Esophagus (tissue), 2 donors: ENCODE measurements around the gene ELN. TPM values are rescaled to one million over a fixed set of nuclear protein-coding genes. Genes with fewer than 3 reads are reported as not detected.

ENCODE experiments used
- H3K27ac ChIP-seq, 2 donors: one replicate each; pipeline ENCODE4 v1.5.1; 2013; ENCODE audit warnings: low read depth in 2 of 2, mild to moderate bottlenecking in 2 of 2, inconsistent platforms in 1 of 2, low read length in 1 of 2, moderate library complexity in 1 of 2
- H3K27me3 ChIP-seq, 2 donors: one replicate each; pipeline ENCODE4 v1.6.1; 2013; ENCODE audit warnings: low read length in 2 of 2, control low read depth in 1 of 2, mild to moderate bottlenecking in 1 of 2; ENCODE audit not compliant: insufficient read depth in 2 of 2, control insufficient read depth in 1 of 2
- H3K36me3 ChIP-seq, 2 donors: one replicate each; pipeline ENCODE4 v1.6.1; 2013; ENCODE audit warnings: low read length in 1 of 2; ENCODE audit not compliant: control insufficient read depth in 2 of 2, insufficient read depth in 2 of 2
- H3K4me1 ChIP-seq, 2 donors: one replicate each; pipeline ENCODE4 v1.6.1; 2013; ENCODE audit warnings: low read length in 1 of 2; ENCODE audit not compliant: control insufficient read depth in 2 of 2, insufficient read depth in 2 of 2
- H3K4me3 ChIP-seq, 2 donors: one replicate each; pipeline ENCODE4 v1.5.1; 2013; ENCODE audit warnings: low read length in 2 of 2, mild to moderate bottlenecking in 2 of 2, low read depth in 1 of 2, moderate library complexity in 1 of 2
- H3K9me3 ChIP-seq, 2 donors: one replicate each; pipeline ENCODE4 v1.6.1; 2013; ENCODE audit warnings: mild to moderate bottlenecking in 2 of 2, low read depth in 1 of 2, low read length in 1 of 2, moderate library complexity in 1 of 2; ENCODE audit not compliant: control insufficient read depth in 2 of 2, insufficient read depth in 1 of 2
- WGBS, 2 donors: extraction: QIAGEN DNeasy Blood & Tissue Kit; methylation state at CpG; one replicate each; pipeline ENCODE4 v1.1.7; 2013; 5-methylcytosine and 5-hydroxymethylcytosine counted together
- polyA plus RNA-seq, 2 donors: library from polyadenylated mRNA; stranded (reverse); fragments of 200-250 nt; gene quantifications; one replicate each; pipeline ENCODE4 v1.2.3, GENCODE V29; 2013
- donor health status: healthy with polysubstance abuse.
- donor health status: Bipolar disorder and iron deficiency.

The ELN gene
- polyA plus RNA-seq, 2 donors = 12.6 to 25.7 TPM

DNA sequence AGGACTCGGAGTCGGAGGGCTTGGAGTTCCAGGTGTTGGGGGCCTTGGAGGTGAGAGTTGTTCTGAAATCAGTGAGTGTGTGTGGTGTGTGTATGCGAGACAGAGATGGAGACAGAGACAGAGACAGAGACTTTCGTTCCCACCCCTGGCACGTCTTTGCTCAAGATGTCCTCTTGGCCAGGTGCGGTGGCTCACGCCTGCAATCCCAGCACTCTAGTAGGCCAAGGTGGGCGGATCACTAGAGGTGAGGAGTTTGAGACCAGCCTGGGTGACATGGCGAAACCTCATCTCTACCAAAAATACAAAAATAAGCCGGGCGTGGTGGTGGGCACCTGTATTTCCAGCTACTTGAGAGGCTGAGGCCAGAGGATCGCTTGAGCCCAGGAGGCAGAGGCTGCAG is 35.7 kb downstream of the ELN start:
- Histone ChIP-seq H3K27me3 (no peaks in the 10 kb centered on the region), H3K36me3 (peaks cover 0 to 5% of the 10 kb centered on the region in 2 donors), H3K9me3 (no peaks in the 10 kb centered on the region), H3K27ac (no peak overlapping the region), H3K4me3 (no peak overlapping the region), H3K4me1 (peaks cover 5 to 16% of the 10 kb centered on the region in 2 donors)
- WGBS, 2 donors = 96 to 98% methylated on average over 12 of the region's 12 CpGs

DNA sequence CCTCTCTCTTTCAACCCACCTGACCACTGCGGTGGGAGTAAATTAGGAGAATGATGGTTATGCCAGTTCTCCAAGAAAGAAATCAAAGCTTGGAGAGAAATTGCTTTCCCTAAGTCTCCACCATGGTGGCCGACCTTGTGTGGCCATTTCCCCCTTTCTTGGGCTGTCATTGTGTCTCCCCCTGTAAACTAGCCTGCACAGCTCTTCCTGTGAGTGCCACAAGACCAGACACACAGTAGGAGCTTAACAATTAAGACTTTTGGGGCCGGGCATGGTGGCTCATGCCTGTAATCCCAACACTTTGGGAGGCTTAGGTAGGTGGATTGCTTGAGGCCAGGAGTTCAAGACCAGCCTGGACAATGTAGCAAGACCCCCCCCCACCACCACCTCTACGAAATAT is 36.7 kb downstream of the ELN start:
- no peaks in the 10 kb centered on the region for H3K9me3 ChIP-seq
- no peak overlapping the region for H3K4me3 ChIP-seq
- H3K4me1 ChIP-seq = peaks cover 5 to 16% of the 10 kb centered on the region in 2 donors
- no peak overlapping the region for H3K27ac ChIP-seq
- peaks cover 0 to 5% of the 10 kb centered on the region in 2 donors for H3K36me3 ChIP-seq
- 91 to 93% methylated on average over 4 of the region's 4 CpGs for WGBS, 2 donors
- no peaks in the 10 kb centered on the region for H3K27me3 ChIP-seq

DNA sequence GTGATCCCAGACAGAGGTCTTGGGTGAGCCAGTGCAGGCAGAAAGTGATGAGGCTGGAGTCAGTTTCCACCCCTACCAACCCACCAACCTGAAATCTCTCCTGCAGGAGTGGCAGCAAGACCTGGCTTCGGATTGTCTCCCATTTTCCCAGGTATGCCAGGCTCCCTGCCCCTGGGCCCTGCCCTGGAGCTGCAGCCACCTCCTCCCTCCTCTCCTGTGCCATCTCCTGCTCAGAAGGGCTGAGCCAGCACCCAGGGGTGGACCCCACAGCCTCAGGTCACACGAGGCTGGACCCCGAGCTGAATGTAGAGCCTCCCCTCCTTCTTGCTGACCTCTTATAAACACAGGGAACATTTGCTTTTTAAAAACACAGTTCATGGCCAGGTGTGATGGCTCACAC is 38.7 kb downstream of the ELN start:
- H3K27me3 ChIP-seq = no peaks in the 10 kb centered on the region
- no peak overlapping the region for H3K4me3 ChIP-seq
- H3K27ac ChIP-seq = no peak overlapping the region
- peaks cover 0 to 3% of the 10 kb centered on the region in 2 donors for H3K36me3 ChIP-seq
- WGBS, 2 donors = 75 to 93% methylated on average over 3 of the region's 3 CpGs
- peaks cover 5 to 6% of the 10 kb centered on the region in 2 donors for H3K4me1 ChIP-seq
- no peaks in the 10 kb centered on the region for H3K9me3 ChIP-seq

DNA sequence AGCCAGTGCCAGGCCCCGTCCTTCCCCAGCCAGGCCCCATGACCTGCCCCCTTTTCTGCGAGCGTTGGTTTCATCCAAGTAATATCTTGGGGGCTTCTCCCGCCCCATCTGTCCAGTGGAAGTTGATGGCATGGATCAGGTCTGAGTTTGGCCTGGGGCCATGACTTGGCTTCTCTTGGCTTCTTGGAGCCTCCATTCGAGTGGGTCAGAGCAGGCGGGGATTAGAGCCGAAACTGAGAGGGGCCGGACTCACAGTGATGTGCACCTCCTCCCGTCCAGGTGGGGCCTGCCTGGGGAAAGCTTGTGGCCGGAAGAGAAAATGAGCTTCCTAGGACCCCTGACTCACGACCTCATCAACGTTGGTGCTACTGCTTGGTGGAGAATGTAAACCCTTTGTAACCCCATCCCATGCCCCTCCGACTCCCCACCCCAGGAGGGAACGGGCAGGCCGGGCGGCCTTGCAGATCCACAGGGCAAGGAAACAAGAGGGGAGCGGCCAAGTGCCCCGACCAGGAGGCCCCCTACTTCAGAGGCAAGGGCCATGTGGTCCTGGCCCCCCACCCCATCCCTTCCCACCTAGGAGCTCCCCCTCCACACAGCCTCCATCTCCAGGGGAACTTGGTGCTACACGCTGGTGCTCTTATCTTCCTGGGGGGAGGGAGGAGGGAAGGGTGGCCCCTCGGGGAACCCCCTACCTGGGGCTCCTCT is 40.6 kb downstream of the ELN start:
- Histone ChIP-seq H3K4me1 (no peaks in the 10 kb centered on the region), H3K27ac (no peak overlapping the region), H3K4me3 (no peak overlapping the region), H3K9me3 (no peaks in the 10 kb centered on the region), H3K36me3 (peaks cover 0 to 3% of the 10 kb centered on the region in 2 donors), H3K27me3 (no peaks in the 10 kb centered on the region)
- WGBS, 2 donors = 85 to 87% methylated on average over 20 of the region's 20 CpGs

DNA sequence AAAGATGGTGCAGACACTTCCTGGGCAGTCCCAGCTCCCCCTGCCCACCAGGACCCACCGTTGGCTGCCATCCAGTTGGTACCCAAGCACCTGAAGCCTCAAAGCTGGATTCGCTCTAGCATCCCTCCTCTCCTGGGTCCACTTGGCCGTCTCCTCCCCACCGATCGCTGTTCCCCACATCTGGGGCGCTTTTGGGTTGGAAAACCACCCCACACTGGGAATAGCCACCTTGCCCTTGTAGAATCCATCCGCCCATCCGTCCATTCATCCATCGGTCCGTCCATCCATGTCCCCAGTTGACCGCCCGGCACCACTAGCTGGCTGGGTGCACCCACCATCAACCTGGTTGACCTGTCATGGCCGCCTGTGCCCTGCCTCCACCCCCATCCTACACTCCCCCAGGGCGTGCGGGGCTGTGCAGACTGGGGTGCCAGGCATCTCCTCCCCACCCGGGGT is 41.1 kb downstream of the ELN start:
- no peaks in the 10 kb centered on the region for H3K27me3 ChIP-seq
- no peak overlapping the region for H3K4me3 ChIP-seq
- 90 to 91% methylated on average over 16 of the region's 16 CpGs for WGBS, 2 donors
- H3K4me1 ChIP-seq = no peaks in the 10 kb centered on the region
- no peak overlapping the region for H3K27ac ChIP-seq
- H3K9me3 ChIP-seq = no peaks in the 10 kb centered on the region
- H3K36me3 ChIP-seq = peaks cover 0 to 3% of the 10 kb centered on the region in 2 donors

DNA sequence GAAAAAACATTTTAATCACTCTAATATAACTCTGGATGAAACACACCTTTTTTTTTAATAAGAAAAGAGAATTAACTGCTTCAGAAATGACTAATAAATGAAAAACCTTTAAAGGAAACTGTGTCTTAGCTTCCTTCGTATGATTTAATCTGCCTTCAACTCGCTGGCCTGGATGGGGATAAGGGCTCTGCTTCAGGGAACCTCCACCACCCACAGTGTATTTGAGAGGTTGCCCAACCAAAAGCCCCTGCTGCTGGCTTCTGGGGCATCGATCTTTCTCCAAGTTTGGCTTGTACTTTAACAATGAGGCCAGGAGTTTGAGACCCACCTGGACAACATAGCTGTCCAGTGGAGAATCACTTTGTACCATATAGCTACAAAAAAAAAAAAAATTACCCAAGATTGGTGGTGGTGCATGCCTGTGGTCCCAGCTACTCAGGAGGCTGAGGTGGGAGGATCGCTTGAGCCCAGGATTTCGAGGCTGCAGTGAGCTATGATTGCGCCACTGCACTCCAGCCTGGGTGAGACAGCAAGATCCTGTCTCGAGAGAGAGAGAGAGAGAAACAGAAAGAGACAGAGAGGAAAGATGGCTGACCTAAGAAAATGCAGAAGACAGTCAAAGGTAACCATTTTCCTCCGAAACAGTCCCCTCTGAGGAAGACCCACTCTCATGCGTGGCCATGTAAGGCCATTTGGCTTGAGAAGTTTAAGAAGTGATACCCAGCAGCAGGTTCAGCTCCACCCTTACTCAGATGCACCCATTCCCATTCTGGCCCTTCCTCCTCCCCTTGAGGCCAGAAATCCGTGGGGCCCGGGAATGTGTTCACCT is 42.0 kb downstream of the ELN start:
- H3K36me3 ChIP-seq = peaks cover 0 to 3% of the 10 kb centered on the region in 2 donors
- H3K4me1 ChIP-seq = no peaks in the 10 kb centered on the region
- no peak overlapping the region for H3K4me3 ChIP-seq
- H3K27ac ChIP-seq = no peak overlapping the region
- WGBS, 2 donors = 72 to 77% methylated on average over 11 of the region's 11 CpGs
- H3K27me3 ChIP-seq = no peaks in the 10 kb centered on the region
- no peaks in the 10 kb centered on the region for H3K9me3 ChIP-seq

DNA sequence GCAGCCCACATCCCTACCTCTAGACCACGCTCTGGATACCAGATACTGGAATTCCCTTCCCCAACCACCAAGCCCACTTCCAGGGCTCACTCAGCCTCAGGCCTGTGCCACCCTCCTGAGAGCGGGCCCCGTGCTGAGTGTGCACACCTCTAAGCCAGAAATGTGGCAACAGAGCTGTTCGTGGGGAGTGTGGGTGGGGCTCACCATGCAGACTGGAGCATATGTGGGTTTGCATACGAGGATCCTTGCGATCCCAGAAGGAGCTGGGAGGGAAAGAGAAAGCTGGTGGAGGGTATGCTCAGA is 42.6 kb downstream of the ELN start:
- Histone ChIP-seq H3K9me3 (no peaks in the 10 kb centered on the region), H3K4me3 (no peak overlapping the region), H3K36me3 (peaks cover 0 to 3% of the 10 kb centered on the region in 2 donors), H3K4me1 (no peaks in the 10 kb centered on the region), H3K27me3 (no peaks in the 10 kb centered on the region), H3K27ac (no peak overlapping the region)
- 61 to 67% methylated on average over 6 of the region's 6 CpGs for WGBS, 2 donors

DNA sequence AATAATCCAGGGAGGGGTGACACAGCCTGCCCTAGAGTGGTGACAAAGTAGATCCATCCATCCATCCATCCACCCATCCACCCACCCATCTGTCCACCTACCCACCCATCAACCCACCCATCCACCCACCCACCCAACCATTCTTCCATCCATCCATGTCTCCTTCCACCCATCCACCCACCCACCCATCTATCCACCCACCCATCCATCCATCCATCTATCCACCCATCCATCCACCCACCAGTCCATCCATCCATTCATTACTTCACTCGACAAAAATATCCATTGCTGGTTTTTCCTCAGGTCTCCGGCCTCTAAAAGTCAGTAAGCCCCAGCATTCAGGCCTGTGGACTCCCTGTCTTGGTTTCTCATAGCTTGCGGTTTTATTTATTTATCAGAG is 43.1 kb downstream of the ELN start:
- WGBS, 2 donors = 91 to 95% methylated on average over 3 of the region's 3 CpGs
- Histone ChIP-seq H3K4me1 (no peaks in the 10 kb centered on the region), H3K36me3 (peaks cover 0 to 3% of the 10 kb centered on the region in 2 donors)

DNA sequence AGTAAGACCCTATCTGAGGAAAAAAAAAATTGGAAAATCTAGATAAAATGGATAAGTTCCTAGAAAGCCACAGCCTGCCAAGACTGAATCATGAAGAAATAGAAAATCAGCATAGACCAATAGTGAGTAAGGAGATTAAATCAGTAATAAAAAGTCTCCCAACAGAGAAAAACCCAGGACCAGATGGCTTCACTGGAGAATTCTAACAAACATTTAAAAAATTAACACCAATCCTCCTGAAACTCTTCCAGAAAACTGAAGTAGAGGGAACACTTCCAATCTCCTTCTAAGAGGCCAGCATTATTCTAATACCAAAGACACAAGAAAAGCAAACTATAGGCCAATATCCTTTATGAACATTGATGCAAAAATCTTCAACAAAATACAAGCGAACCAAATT is 46.8 kb downstream of the ELN start:
- 68 to 74% methylated on average over 1 of the region's 1 CpG for WGBS, 2 donors
- H3K4me1 ChIP-seq = peaks cover 0 to 2% of the 10 kb centered on the region in 2 donors
- no peaks in the 10 kb centered on the region for H3K27me3 ChIP-seq
- no peak overlapping the region for H3K27ac ChIP-seq
- no peak overlapping the region for H3K4me3 ChIP-seq
- no peaks in the 10 kb centered on the region for H3K9me3 ChIP-seq
- H3K36me3 ChIP-seq = no peaks in the 10 kb centered on the region

More for the DNA sequence above, 43.1 kb downstream of the ELN start:
- Histone ChIP-seq H3K9me3 (no peaks in the 10 kb centered on the region), H3K4me3 (no peak overlapping the region), H3K27me3 (no peaks in the 10 kb centered on the region), H3K27ac (no peak overlapping the region)
